Measurements from ENCODE around the gene GALNT14. TPM values are rescaled to one million over a fixed set of nuclear protein-coding genes. Genes with fewer than 3 reads are reported as not detected.

Gene GALNT14
- polyA plus RNA-seq, 1 experiment: 3.5 TPM

DNA sequence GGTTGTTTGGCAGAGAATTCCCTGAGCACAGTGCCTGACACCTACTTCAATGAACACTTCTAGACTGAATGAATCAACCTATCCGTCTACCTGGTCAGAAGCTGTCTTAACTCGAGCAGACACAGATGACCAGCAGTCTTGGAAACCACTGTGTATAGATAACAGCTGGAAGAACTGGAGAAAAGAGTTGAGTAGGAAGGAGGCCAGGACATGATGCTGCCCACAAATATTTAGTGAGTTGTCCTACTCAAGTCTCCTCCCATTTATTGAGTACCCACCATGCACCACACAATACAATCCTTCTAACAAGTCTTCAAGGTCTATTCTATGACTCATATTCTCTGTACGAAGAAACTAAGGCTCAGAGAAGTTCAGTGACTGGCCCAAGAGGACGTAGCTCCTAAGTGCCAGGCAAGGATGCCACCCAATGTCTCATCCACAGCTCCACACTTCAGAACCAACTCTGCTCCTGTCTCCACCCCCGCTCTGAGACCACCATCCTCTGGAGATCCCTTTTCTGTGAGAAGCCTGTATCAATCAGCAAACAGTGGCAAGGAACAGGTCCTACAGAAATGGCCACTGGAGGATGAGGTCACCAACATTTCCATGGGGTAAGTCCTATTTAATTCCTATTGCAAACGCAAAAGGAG is 62.2 kb downstream of the GALNT14 start:
- Histone ChIP-seq H3K27me3 (ENCODE audit: control insufficient read depth, insufficient read depth, low read length) (no peaks in the 10 kb centered on the region), H3K36me3 (ENCODE audit: control insufficient read depth, insufficient read depth, low read length) (no peaks in the 10 kb centered on the region), H3K4me3 (ENCODE audit: low read depth, low read length) (no peak overlapping the region)
- TF ChIP-seq, protein P1, sequence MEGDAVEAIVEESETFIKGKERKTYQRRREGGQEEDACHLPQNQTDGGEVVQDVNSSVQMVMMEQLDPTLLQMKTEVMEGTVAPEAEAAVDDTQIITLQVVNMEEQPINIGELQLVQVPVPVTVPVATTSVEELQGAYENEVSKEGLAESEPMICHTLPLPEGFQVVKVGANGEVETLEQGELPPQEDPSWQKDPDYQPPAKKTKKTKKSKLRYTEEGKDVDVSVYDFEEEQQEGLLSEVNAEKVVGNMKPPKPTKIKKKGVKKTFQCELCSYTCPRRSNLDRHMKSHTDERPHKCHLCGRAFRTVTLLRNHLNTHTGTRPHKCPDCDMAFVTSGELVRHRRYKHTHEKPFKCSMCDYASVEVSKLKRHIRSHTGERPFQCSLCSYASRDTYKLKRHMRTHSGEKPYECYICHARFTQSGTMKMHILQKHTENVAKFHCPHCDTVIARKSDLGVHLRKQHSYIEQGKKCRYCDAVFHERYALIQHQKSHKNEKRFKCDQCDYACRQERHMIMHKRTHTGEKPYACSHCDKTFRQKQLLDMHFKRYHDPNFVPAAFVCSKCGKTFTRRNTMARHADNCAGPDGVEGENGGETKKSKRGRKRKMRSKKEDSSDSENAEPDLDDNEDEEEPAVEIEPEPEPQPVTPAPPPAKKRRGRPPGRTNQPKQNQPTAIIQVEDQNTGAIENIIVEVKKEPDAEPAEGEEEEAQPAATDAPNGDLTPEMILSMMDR (IDR thresholded peaks at IDR 0.05; ENCODE audit: insufficient read depth, low read depth, low read length): no peak
- POLR2A ChIA-PET: no interaction called here
- CTCF ChIA-PET: interaction anchor here (1.3 kb wide), 1 partner anchor 26 kb away, joined by 3 read pairs; no protein-coding TSS in a partner anchor
- no peak for DNase-seq (ENCODE audit: low read depth)

DNA sequence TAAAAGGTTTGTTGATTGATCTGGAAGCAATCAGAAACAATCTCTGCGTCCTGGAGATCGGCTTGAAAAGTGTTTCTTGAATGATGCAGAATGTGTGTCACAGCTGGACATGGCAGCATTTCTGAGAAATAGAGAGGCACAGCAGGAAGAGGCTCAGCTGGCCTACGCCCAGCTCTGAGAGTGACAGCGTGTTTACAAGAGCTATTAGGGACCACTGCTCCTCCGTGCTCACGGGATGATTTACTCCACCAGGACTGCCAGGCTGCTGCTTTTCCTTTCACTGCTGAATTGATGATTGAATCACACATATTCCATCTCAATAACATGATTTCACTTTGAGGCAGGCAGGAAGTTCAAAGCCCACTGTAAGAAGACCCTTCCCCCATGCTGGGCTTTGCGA is 62.8 kb downstream of the GALNT14 start:
- Histone ChIP-seq H3K4me3 (ENCODE audit: low read depth, low read length) (no peak overlapping the region), H3K36me3 (ENCODE audit: control insufficient read depth, insufficient read depth, low read length) (no peaks in the 10 kb centered on the region), H3K27me3 (ENCODE audit: control insufficient read depth, insufficient read depth, low read length) (no peaks in the 10 kb centered on the region)
- no peak for DNase-seq (ENCODE audit: low read depth)
- ChIA-PET CTCF (interaction anchor here (1.3 kb wide), 1 partner anchor 26 kb away, joined by 3 read pairs; no protein-coding TSS in a partner anchor), POLR2A (no interaction called here)
- TF ChIP-seq, protein P1 (IDR thresholded peaks at IDR 0.05; ENCODE audit: insufficient read depth, low read depth, low read length): no peak

DNA sequence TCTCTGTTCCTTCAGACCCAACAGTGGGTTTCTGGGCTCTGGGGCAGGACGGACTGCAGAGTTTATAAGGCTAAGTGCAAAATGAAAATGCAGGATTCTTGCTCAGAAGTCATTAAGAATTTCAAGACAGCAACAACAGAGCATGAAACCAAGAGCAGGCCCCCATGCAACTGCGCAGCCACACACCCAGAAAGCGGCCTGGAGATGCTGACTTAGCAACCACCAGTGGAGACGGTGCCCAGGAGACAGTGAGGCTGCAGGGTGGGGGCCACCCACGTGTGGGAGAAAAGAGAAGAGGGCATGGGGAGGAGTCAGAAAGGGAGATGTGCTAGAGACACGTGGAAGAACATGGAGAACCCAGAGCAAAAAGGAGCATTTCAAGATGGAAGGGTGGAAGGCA is 66.5 kb downstream of the GALNT14 start:
- no peak for DNase-seq (ENCODE audit: low read depth)
- ChIA-PET CTCF (no interaction called here), POLR2A (no interaction called here)
- TF ChIP-seq, protein P1 (IDR thresholded peaks at IDR 0.05; ENCODE audit: insufficient read depth, low read depth, low read length): no peak
- Histone ChIP-seq H3K4me3 (ENCODE audit: low read depth, low read length) (no peak overlapping the region), H3K27me3 (ENCODE audit: control insufficient read depth, insufficient read depth, low read length) (no peaks in the 10 kb centered on the region; the same call in 1 of the 2 replicates), H3K36me3 (ENCODE audit: control insufficient read depth, insufficient read depth, low read length) (no peaks in the 10 kb centered on the region)

DNA sequence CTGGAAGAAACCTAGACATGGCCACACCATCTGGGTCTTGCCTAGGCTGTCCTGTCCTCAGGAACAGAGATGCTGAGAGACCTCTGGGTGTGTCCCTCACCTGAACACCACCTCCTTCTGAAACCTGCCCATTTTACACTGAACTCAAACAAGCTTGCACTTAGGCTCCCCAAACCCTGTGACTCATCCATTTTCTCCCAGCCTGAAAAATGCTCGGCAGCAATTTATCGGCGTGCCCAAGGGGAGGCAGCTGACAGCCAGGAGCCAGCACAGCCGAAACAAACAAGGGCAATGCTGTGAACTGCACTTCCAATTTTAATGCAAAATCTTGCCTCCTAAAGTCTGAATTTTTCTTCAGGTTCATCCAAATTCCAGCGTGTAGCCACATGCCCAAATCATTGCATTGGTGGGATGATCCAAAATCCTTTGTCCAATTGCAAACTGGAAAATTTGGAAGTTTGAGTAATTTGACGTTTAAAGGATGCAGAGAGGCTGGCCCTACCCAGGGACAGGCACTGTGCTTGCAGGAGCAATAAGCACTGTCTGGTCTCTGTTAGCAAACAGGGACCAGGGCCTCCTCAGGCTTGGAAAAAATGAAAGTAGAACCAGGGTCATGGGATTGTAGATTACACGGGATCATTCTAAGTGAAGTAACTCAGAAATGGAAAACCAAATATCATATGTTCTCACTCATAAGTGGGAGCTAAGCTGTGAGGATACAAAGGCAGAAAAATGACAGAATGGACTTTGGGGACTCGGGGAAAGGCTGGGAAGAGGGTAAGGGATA is 67.7 kb downstream of the GALNT14 start:
- CTCF ChIA-PET: no interaction called here

More for the DNA sequence above, 67.7 kb downstream of the GALNT14 start:
- Histone ChIP-seq H3K27me3 (ENCODE audit: control insufficient read depth, insufficient read depth, low read length) (no peaks in the 10 kb centered on the region; the same call in 1 of the 2 replicates), H3K4me3 (ENCODE audit: low read depth, low read length) (no peak overlapping the region), H3K36me3 (ENCODE audit: control insufficient read depth, insufficient read depth, low read length) (no peaks in the 10 kb centered on the region)
- TF ChIP-seq, protein P1 (IDR thresholded peaks at IDR 0.05; ENCODE audit: insufficient read depth, low read depth, low read length): no peak
- no peak for DNase-seq (ENCODE audit: low read depth)
- POLR2A ChIA-PET: no interaction called here
